ENCODE measurements around the gene RTL3. TPM values are rescaled to one million over a fixed set of nuclear protein-coding genes. Genes with fewer than 3 reads are reported as not detected.

Gene RTL3
- total and polyA plus RNA-seq, 2 experiments from 2014 or later = not detected

DNA sequence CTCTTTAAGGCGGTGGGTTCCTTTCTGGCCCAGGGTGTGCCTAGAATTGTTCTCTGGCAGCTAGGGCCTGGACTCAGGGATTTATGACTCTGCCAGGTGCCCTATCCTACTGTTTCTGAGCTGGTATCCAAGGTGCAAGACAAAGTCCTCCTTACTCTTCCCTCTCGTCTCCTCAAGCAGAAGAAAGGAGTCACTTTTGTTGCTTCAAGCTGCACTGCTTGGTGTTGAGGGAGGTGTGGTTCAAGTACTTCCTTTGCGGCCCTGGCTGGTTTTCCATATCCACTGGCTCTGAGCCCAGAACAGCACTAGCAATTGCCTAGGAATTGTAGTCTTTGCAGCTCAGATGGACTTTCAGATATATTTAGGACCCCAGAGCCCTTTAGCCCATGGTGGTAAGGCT, 39.3 kb downstream of the RTL3 start:
- no peaks in the 10 kb centered on the region for H4K20me1 ChIP-seq (replicated peaks; ENCODE audit: insufficient read depth)
- ATAC-seq = no peak
- no peaks in the 10 kb centered on the region for H3K36me3 Mint-ChIP-seq (ENCODE audit: low read depth)

More for the DNA sequence above, 39.3 kb downstream of the RTL3 start:
- Histone ChIP-seq H3K4me3 (no peak overlapping the region), H3K79me2 (replicated peaks; ENCODE audit: insufficient read depth) (no peaks in the 10 kb centered on the region), H3K4me1 (ENCODE audit: insufficient read depth) (no peaks in the 10 kb centered on the region), H3K27ac (ENCODE audit: low read depth) (no peak overlapping the region), H3K4me2 (no peak overlapping the region), H3K27me3 (ENCODE audit: insufficient read depth) (no peaks in the 10 kb centered on the region), H3K9me2 (ENCODE audit: insufficient read depth) (no peaks in the 10 kb centered on the region), H3K36me3 (ENCODE audit: insufficient read depth) (no peaks in the 10 kb centered on the region), H3F3A (replicated peaks; ENCODE audit: low read depth) (no peaks in the 10 kb centered on the region), H2AFZ (no peak overlapping the region)
- H3K27ac Mint-ChIP-seq = no peak overlapping the region
- TF ChIP-seq EZH2phosphoT487 (IDR thresholded peaks at IDR 0.05; ENCODE audit: unreplicated experiment) = no peak
- no peak for TF ChIP-seq ZNF462 (CRISPR knock-in tag; IDR thresholded peaks at IDR 0.05)
- no peak for TF ChIP-seq ZNF114 (CRISPR knock-in tag; IDR thresholded peaks at IDR 0.05)
- no peak for TF ChIP-seq CTCF (conservative IDR thresholded peaks at IDR 0.05; ENCODE audit: low read depth in 2 of 2)
- TF ChIP-seq ZNF331 (CRISPR knock-in tag; IDR thresholded peaks at IDR 0.05; ENCODE audit: low read depth) = no peak
- TF ChIP-seq, protein P1, sequence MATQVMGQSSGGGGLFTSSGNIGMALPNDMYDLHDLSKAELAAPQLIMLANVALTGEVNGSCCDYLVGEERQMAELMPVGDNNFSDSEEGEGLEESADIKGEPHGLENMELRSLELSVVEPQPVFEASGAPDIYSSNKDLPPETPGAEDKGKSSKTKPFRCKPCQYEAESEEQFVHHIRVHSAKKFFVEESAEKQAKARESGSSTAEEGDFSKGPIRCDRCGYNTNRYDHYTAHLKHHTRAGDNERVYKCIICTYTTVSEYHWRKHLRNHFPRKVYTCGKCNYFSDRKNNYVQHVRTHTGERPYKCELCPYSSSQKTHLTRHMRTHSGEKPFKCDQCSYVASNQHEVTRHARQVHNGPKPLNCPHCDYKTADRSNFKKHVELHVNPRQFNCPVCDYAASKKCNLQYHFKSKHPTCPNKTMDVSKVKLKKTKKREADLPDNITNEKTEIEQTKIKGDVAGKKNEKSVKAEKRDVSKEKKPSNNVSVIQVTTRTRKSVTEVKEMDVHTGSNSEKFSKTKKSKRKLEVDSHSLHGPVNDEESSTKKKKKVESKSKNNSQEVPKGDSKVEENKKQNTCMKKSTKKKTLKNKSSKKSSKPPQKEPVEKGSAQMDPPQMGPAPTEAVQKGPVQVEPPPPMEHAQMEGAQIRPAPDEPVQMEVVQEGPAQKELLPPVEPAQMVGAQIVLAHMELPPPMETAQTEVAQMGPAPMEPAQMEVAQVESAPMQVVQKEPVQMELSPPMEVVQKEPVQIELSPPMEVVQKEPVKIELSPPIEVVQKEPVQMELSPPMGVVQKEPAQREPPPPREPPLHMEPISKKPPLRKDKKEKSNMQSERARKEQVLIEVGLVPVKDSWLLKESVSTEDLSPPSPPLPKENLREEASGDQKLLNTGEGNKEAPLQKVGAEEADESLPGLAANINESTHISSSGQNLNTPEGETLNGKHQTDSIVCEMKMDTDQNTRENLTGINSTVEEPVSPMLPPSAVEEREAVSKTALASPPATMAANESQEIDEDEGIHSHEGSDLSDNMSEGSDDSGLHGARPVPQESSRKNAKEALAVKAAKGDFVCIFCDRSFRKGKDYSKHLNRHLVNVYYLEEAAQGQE (IDR thresholded peaks at IDR 0.05; ENCODE audit: unreplicated experiment) = no peak
- TF ChIP-seq, protein P2, sequence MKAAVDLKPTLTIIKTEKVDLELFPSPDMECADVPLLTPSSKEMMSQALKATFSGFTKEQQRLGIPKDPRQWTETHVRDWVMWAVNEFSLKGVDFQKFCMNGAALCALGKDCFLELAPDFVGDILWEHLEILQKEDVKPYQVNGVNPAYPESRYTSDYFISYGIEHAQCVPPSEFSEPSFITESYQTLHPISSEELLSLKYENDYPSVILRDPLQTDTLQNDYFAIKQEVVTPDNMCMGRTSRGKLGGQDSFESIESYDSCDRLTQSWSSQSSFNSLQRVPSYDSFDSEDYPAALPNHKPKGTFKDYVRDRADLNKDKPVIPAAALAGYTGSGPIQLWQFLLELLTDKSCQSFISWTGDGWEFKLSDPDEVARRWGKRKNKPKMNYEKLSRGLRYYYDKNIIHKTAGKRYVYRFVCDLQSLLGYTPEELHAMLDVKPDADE (IDR thresholded peaks at IDR 0.05) = no peak
- TF ChIP-seq STAT1 (IDR thresholded peaks at IDR 0.05; ENCODE audit: unreplicated experiment) = no peak
- TF ChIP-seq EZH2 (IDR thresholded peaks at IDR 0.05; ENCODE audit: low read depth, unreplicated experiment) = no peak
- no peak for TF ChIP-seq NANOG (IDR thresholded peaks at IDR 0.05; ENCODE audit: borderline replicate concordance)
- no peak for TF ChIP-seq JUNB (IDR thresholded peaks at IDR 0.05; ENCODE audit: unreplicated experiment)
- TF ChIP-seq CREB1 (CRISPR knock-in tag; IDR thresholded peaks at IDR 0.05; ENCODE audit: low read depth) = no peak
- no peak for TF ChIP-seq POLR2AphosphoS5 (IDR thresholded peaks at IDR 0.05; ENCODE audit: low read depth)
- no peaks in the 10 kb centered on the region for H3K9me3 Mint-ChIP-seq
- H3K4me1 Mint-ChIP-seq = no peaks in the 10 kb centered on the region
- H3K27me3 Mint-ChIP-seq (ENCODE audit: insufficient read depth, low read depth, poor library complexity) = no peaks in the 10 kb centered on the region
- H3K4me3 Mint-ChIP-seq = no peak overlapping the region
- DNase-seq (ENCODE audit: low spot score) = no peak

Data from GM23338 (cell line).